Hepatic stellate cell (primary cell): Measurements from ENCODE around the gene PPIA.
"Not testable (repeated sequence)": the region's sequence is repeated elsewhere in the genome, so short reads cannot be mapped to it uniquely, and the experiment has no call there.

Source experiments
- DNase-seq: peaks from one replicate; pipeline ENCODE4 v3.0.0; 2011; ENCODE audit warnings: low spot score

The PPIA gene

DNA sequence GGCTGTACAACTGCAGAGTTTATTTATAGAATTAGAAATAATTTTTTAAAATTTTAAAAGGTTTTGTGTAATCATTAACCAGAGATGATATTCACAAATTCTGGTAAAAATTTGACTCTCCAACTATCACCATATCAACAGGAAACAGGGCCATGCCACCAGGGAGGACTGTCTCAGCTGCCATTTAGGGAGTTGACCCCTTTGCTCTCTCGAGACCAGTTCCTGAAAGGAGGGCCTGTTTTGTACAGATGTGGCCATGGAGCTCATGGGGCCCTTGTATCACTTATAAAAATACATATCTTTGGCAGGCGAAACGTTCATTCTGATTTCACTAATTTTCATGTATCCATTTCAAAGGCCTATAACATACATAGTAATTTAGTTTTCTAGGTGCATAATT is 31.1 kb downstream of the PPIA start:
- no peak for DNase-seq

DNA sequence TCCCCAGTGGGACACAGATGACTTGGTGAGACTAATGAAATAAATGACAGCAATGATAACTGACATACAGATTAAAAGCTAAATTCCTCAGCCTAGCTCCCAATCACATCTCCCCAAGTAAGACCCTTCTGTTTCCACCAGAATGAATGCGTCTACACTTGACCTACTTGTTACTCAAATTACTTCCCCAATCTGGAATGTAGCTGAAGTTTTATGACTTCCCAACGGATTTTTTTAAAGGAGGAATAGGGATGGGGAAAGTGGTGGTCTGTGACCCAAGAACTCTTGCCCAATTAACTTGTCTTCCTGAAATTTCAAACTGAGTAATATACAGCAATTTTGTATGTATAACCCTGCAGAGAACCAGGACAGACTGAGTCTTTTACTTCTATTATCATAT is 42.3 kb downstream of the PPIA start:
- no peak for DNase-seq

DNA sequence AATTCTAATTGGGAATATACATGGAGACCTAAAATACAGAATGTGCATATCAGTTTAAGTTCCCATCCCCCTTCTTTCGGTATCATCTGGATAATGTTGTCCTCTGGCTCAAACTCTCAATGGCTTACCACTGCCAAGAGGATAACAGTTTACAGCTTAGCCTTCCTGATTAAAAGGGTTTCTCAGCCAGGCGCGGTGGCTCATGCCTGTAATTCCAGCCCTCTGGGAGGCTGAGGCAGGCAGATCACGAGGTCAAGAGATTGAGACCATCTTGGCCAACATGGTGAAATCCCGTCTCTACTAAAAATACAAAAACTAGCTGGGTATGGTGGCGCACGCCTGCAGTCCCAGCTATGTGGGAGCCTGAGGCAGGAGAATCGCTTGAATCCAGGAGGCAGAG is 46.2 kb downstream of the PPIA start:
- not testable (repeated sequence) for DNase-seq

DNA sequence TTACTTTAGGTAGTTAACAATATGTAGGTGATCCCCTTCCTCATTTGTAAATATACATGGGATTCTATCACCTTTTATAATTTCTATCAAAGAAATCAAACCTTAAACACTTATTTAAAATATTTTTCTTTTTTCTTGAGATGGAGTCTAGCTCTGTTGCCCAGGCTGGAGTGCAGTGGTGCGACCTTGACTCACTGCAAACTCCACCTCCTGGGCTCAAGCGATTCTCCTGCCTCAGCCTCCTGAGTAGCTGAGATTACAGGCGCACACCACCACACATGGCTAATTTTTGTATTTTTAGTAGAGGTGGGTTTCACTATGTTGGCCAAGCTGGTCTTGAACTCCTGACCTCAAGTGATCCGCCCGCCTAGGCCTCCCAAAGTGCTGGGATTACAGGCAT is 47.0 kb downstream of the PPIA start:
- not testable (repeated sequence) for DNase-seq

DNA sequence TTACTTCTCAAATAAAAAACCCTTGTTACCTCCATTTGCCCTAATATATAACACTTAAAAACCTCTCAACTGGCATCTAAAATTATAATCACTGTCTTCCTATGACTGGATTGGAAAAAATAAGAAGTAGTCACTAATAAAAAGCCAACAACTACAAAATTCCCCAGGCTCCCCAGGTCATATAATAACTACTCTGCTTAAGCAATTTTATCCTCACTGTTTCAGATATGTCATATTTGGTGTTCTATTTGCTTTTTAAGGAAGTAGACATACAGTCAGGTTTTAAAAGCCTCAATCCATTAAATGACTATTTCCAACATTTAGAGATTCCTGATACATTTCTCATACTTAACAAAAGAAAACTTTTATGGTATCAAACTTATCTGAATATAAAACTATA is 49.0 kb downstream of the PPIA start:
- DNase-seq = no peak

DNA sequence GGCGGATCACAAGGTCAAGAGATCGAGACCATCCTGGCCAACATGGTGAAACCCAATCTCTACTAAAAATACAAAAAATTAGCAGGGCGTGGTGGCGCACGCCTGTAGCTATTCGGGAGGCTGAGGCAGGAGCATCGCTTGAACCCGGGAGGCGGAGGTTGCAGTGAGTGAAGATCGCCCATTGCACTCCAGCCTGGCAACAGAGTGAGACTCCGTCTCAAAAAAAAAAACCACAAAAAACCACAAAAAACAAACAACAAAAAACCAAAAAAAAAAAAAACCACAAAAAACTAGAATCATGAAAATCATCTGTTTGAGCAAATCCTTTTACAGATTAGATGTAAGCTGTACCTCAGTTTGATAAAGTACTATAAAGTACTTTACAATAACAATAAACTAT is 49.9 kb downstream of the PPIA start:
- DNase-seq = not testable (repeated sequence)

DNA sequence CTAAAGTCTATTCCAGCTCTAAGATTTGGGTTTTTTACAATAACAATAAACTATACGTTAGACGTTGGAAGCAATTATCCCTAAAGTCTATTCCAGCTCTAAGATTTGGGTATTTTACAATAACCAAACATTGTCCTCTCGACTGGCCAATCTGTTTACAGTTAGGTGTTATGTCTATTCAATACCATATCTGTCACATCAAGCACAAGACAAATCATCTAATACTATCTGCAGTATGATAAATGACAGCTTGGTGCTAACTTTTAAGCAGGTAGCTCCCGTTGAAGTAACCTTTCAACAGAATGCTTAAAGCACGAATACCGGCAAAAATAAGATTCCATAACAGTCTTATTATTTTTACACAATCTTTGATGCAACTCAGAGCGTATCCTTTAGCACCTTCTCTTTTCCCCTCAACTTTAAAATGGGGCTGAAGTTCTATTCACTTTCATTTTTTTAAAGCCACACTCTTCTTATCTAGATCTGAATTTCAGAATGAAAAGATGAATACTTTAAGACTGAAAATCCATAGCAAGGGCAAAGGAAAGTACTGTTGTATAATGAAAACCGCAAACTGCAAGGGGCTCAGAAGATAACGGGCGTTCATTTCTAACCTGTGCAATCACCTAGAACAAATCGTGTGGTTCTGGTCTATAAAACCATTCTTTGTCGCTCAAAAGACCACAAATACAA is 50.5 kb downstream of the PPIA start:
- no peak for DNase-seq

DNA sequence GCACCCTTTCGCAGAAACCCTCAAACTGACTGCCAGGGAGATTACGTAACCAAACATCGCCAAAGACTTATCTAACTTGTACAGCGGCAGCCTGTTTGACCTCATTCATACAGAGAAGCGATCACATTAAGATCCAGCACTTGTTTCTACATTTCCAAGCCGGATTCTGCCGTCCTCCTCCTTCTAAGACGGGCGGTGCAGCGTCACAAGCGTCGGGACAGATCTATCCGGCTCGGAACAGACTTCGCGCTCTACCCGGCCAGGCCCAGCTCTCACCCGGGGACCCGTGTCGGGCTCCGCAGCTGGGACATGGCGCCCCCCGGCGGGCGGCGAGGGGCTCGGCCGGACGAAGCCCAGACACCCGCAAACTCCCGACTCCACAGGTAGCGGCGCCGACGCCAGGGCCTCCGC is 51.0 kb downstream of the PPIA start:
- DNase-seq = peak; percentile 91

DNA sequence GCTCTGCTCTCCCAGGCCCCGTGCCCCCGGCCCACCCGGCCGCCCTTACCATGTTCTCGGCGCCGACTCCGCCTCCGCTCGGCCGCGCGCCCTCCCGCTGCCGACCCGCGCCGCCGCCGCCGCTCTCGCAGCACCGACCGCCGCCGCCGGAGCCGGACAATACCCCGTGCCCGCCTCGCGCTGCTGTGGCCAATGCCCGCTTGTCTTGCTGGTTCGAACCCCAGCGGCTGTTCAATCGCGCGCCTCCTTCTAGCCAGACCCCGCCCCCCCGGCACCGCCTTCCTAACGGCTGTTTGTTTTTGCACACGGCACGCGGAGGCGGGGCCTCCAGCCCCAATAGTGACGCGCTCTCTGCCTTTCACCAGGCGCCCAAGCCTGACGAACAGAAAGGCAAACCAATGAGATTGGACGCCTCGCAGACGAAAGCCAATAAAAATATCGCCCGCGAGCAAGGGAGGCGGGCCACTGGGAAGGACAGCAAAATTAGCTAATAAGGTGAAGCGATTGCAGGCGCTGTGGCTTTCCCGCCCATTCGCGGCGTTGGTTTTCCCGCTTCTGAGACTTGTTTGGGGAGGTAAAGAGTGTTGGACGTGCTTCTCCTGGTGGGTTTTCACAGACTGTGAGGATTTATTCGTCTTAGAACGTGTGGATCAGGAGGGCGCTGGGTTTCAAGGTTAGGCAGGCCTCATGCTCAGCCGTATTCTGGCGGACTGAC is 51.6 kb downstream of the PPIA start, which contains the start of gene H2AZ2:
H2AZ2 (minus strand) TSS at position 168 of the 715 bp plus-strand sequence; CDS start at position 52, 116 bp downstream.
- DNase-seq = peak; percentile 99

DNA sequence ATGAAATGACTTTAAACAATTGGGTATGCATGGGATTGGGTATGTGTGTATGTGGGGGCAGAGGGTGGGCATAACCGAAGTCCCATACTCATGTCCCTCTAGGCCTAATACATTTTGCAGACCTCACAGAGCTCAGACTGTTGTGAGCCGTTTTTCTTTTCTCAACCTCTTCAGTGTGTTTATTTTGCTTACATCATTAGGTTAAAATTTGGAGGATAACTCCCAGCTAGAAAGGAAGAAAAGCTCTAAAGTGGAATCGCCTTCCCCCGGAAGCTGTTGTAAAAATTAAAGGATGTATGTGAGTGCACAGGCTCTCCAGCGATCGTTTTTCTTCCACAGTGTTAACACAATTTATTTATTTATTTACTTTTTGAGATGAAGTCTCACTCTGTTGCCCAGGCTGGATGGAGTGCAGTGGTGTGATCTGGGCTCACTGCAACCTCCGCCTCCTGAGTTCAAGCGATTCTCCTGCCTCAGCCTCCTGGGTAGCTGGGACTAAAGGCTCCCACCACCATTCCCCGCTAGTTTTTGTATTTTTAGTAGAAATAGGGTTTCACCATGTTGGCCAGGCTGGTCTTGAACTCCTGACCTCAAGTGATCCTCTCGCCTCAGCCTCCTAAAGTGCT is 52.9 kb downstream of the PPIA start:
- no peak for DNase-seq

DNA sequence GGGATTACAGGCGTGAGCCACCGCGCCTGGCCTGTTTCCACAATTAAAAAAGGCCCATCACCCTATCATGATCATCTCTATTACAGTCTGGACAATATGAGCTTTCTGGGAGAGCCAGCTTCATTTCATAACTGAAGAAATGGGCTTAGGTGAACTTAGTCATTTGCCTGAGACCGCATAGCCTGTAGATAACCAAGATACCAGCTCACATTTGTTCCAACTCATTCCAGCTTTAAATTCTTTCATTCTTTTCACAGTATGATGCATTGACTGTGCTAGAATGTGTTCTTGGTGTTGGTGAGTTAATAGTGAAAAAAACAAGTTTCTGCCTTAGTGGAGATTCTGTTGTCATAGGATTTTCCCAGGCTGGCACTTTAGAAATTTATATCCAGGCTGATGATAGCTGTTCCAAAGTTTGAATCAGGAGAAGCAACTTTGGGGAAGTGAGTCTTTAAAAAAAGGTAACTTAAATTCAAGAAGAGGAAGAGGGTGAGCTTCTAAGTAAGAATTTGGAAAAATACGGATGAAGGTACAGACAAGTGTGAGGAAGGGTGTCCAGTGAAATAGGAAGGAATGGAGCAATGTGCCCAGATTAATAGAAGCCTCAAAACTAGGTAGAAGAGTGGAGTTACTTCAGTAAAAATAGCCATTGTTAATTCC is 53.5 kb downstream of the PPIA start:
- no peak for DNase-seq

DNA sequence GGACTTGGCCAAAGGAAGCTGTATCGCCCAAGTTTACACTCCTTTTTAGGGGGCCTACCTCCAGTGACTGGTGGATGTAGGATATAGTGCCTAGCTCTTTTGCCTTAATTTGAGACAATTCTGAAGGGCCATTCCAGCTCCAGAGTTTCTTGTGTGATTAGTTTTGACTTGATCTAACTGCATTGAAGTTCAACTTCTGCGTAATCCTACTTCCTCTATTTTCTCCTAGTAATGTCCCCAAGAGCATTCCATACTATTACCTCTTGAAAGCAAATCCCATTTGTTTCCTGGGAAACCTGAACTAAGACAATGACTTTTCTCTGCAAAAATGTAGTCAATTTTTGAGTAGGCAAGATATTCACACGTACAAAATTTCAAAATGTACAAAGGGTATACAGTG is 56.1 kb downstream of the PPIA start:
- DNase-seq = no peak
